ENCODE measurements around the gene TRIML2. TPM values are rescaled to one million over a fixed set of nuclear protein-coding genes. Genes with fewer than 3 reads are reported as not detected.

TRIML2 gene
- total RNA-seq, 1 experiment from 2014 or later: 0.17 TPM

DNA sequence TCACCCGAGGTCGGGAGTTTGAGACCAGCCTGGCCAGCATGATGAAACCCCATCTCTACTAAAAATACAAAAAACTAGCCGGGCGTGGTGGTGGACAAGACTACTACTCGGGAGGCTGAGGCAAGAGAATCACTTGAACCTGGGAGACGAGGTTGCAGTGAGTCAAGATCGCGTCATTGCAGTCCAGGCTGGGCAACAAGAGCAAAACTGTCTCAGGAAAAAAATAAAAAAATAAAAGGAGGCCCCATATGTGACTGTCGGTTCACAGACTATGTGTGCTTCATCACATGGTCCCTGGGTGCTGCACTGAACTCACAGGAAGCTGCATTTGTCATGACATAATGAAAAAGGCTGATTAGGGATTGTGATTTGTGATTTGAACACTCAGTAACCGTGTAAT is 36.2 kb upstream of the TRIML2 start:
- BruUV-seq (replicated peaks): no TSS peak
- H3K27me3 ChIP-seq (replicated peaks; ENCODE audit: insufficient read depth, low read depth, low read length, poor library complexity): no peaks in the 10 kb centered on the region
- no peak overlapping the region for H3K4me3 ChIP-seq (ENCODE audit: low read depth, low read length, poor library complexity, severe bottlenecking)
- intact Hi-C loops (cut with micrococcal nuclease; ENCODE audit: unreplicated experiment): no loop called here
- DNase-seq (ENCODE audit: low spot score): no peak
- ChIA-PET POLR2A (ENCODE audit: low non-redundant PET) (no interaction called here), CTCF (no interaction called here)
- no peak for TF ChIP-seq EZH2 (IDR thresholded peaks at IDR 0.05; ENCODE audit: borderline replicate concordance, low read depth, low read length, poor library complexity, severe bottlenecking)
- TF ChIP-seq, protein P1, sequence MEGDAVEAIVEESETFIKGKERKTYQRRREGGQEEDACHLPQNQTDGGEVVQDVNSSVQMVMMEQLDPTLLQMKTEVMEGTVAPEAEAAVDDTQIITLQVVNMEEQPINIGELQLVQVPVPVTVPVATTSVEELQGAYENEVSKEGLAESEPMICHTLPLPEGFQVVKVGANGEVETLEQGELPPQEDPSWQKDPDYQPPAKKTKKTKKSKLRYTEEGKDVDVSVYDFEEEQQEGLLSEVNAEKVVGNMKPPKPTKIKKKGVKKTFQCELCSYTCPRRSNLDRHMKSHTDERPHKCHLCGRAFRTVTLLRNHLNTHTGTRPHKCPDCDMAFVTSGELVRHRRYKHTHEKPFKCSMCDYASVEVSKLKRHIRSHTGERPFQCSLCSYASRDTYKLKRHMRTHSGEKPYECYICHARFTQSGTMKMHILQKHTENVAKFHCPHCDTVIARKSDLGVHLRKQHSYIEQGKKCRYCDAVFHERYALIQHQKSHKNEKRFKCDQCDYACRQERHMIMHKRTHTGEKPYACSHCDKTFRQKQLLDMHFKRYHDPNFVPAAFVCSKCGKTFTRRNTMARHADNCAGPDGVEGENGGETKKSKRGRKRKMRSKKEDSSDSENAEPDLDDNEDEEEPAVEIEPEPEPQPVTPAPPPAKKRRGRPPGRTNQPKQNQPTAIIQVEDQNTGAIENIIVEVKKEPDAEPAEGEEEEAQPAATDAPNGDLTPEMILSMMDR (conservative IDR thresholded peaks at IDR 0.05; ENCODE audit: low read depth, low read length): no peak
- no peak overlapping the region for H3K27ac ChIP-seq (ENCODE audit: low read depth, low read length, poor library complexity, severe bottlenecking)
- no peaks in the 10 kb centered on the region for H3K9me3 ChIP-seq (ENCODE audit: low read depth, low read length, poor library complexity, severe bottlenecking)
- no peaks in the 10 kb centered on the region for H3K4me1 ChIP-seq (ENCODE audit: insufficient read depth, low read length, poor library complexity, severe bottlenecking)
- H3K36me3 ChIP-seq (ENCODE audit: insufficient read depth, low read length, poor library complexity, severe bottlenecking): no peaks in the 10 kb centered on the region

DNA sequence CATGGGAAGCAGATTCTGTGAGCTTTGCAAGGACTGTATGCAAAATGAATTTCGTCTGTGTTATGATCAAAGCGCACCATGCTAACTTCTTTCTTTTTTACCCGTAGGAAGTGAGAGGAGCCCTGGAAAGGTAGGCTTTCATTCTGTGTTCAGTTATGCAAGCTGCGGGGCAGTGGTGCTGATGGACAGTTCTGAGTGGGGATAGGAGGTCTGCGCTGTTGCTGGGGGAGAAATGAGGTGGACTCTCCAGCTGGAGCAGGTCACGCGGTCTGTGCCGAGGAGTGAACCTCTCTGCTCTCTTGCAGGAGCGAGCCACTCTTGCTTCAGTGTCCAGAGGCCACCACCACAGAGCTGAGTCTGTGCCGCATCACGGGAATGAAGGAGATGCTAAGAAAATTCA is 34.3 kb upstream of the TRIML2 start:
- Histone ChIP-seq H3K9me3 (ENCODE audit: low read depth, low read length, poor library complexity, severe bottlenecking) (no peaks in the 10 kb centered on the region), H3K27me3 (replicated peaks; ENCODE audit: insufficient read depth, low read depth, low read length, poor library complexity) (no peaks in the 10 kb centered on the region), H3K4me3 (ENCODE audit: low read depth, low read length, poor library complexity, severe bottlenecking) (no peak overlapping the region), H3K36me3 (ENCODE audit: insufficient read depth, low read length, poor library complexity, severe bottlenecking) (no peaks in the 10 kb centered on the region), H3K27ac (ENCODE audit: low read depth, low read length, poor library complexity, severe bottlenecking) (no peak overlapping the region), H3K4me1 (ENCODE audit: insufficient read depth, low read length, poor library complexity, severe bottlenecking) (no peaks in the 10 kb centered on the region)
- intact Hi-C loops (cut with micrococcal nuclease; ENCODE audit: unreplicated experiment): no loop called here
- TF ChIP-seq, protein P1 (conservative IDR thresholded peaks at IDR 0.05; ENCODE audit: low read depth, low read length): no peak
- no peak for TF ChIP-seq EZH2 (IDR thresholded peaks at IDR 0.05; ENCODE audit: borderline replicate concordance, low read depth, low read length, poor library complexity, severe bottlenecking)
- CTCF ChIA-PET: no interaction called here
- POLR2A ChIA-PET (ENCODE audit: low non-redundant PET): no interaction called here
- DNase-seq (ENCODE audit: low spot score): no peak
- no TSS peak for BruUV-seq (replicated peaks)

DNA sequence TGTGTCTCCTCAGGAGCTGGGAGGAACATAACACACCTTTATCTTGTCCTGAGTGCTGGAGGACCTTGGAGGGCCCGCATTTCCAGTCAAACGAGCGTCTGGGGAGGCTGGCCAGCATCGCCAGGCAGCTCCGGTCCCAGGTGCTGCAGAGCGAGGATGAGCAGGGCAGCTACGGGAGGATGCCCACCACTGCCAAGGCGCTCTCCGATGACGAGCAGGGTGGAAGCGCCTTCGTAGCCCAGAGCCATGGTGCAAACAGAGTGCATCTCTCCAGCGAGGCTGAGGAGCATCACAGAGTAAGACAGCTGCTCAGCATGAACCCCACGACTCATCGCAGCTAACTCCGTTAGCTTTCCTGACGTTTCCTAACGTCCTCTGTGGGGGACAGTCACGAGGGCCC is 30.3 kb upstream of the TRIML2 start:
- BruUV-seq (replicated peaks): no TSS peak
- no peak for TF ChIP-seq EZH2 (IDR thresholded peaks at IDR 0.05; ENCODE audit: borderline replicate concordance, low read depth, low read length, poor library complexity, severe bottlenecking)
- TF ChIP-seq, protein P1 (conservative IDR thresholded peaks at IDR 0.05; ENCODE audit: low read depth, low read length): no peak
- H3K9me3 ChIP-seq (ENCODE audit: low read depth, low read length, poor library complexity, severe bottlenecking): no peaks in the 10 kb centered on the region
- H3K27ac ChIP-seq (ENCODE audit: low read depth, low read length, poor library complexity, severe bottlenecking): no peak overlapping the region
- intact Hi-C loops (cut with micrococcal nuclease; ENCODE audit: unreplicated experiment): no loop called here
- no peaks in the 10 kb centered on the region for H3K4me1 ChIP-seq (ENCODE audit: insufficient read depth, low read length, poor library complexity, severe bottlenecking)
- ChIA-PET CTCF (no interaction called here), POLR2A (ENCODE audit: low non-redundant PET) (no interaction called here)
- no peak overlapping the region for H3K4me3 ChIP-seq (ENCODE audit: low read depth, low read length, poor library complexity, severe bottlenecking)
- H3K27me3 ChIP-seq (replicated peaks; ENCODE audit: insufficient read depth, low read depth, low read length, poor library complexity): no peaks in the 10 kb centered on the region
- peak; percentile 43 for DNase-seq (ENCODE audit: low spot score)
- H3K36me3 ChIP-seq (ENCODE audit: insufficient read depth, low read length, poor library complexity, severe bottlenecking): no peaks in the 10 kb centered on the region
